GM23338 (cell line): ENCODE measurements around the gene OIP5. TPM values are rescaled to one million over a fixed set of nuclear protein-coding genes. Genes with fewer than 3 reads are reported as not detected.

Source experiments
- ATAC-seq: fragments of 200-7000 bp; cut with Tn5 transposase; 3 replicates; pipeline ENCODE4 v1.9.1; 2020
- DNase-seq: peaks from one replicate; pipeline ENCODE4 v3.0.0-alpha.2; 2015; ENCODE audit warnings: low spot score
- H2AFZ ChIP-seq: fragments of 200-600 bp; sonication (generic); 2 replicates; pipeline ENCODE4 v1.8.0; 2016; ENCODE audit warnings: antibody characterized with exemption, mild to moderate bottlenecking, moderate library complexity
- H3F3A ChIP-seq: fragments of 200-600 bp; sonication (generic); replicated peaks from 2 replicates; pipeline ENCODE4 v1.8.0; 2017; ENCODE audit warnings: antibody characterized with exemption, mixed run types, low read depth
- H3K27ac ChIP-seq: fragments of 200-600 bp; sonication (generic); 2 replicates; pipeline ENCODE4 v1.6.1; 2016; ENCODE audit warnings: low read depth
- H3K27me3 ChIP-seq: fragments of 200-600 bp; sonication (generic); 2 replicates; pipeline ENCODE4 v1.8.0; 2016; ENCODE audit warnings: mild to moderate bottlenecking, mixed run types, moderate library complexity; ENCODE audit not compliant: insufficient read depth
- H3K36me3 ChIP-seq: fragments of 200-600 bp; sonication (generic); 2 replicates; pipeline ENCODE4 v1.8.0; 2016; ENCODE audit warnings: mild to moderate bottlenecking; ENCODE audit not compliant: insufficient read depth
- H3K4me1 ChIP-seq: fragments of 200-600 bp; sonication (generic); 2 replicates; pipeline ENCODE4 v1.8.0; 2016; ENCODE audit warnings: mild to moderate bottlenecking, moderate library complexity; ENCODE audit not compliant: insufficient read depth
- H3K4me2 ChIP-seq: fragments of 200-600 bp; sonication (generic); 2 replicates; pipeline ENCODE4 v1.7.1; 2017; ENCODE audit warnings: mixed run types
- H3K4me3 ChIP-seq: fragments of 200-600 bp; sonication (generic); 2 replicates; pipeline ENCODE4 v1.6.1; 2016; ENCODE audit warnings: mixed run types
- H3K79me2 ChIP-seq: fragments of 200-600 bp; sonication (generic); replicated peaks from 2 replicates; pipeline ENCODE4 v1.8.0; 2017; ENCODE audit warnings: mild to moderate bottlenecking; ENCODE audit not compliant: insufficient read depth
- H3K9me2 ChIP-seq: fragments of 200-600 bp; sonication (generic); 2 replicates; pipeline ENCODE4 v1.8.0; 2017; ENCODE audit not compliant: insufficient read depth
- H4K20me1 ChIP-seq: fragments of 200-600 bp; sonication (generic); replicated peaks from 2 replicates; pipeline ENCODE4 v1.8.0; 2017; ENCODE audit warnings: mild to moderate bottlenecking; ENCODE audit not compliant: insufficient read depth
- H3K27ac Mint-ChIP-seq: 2 replicates; pipeline ENCODE4 v1.8.0; 2020; ENCODE audit warnings: inconsistent platforms, mild to moderate bottlenecking, moderate library complexity, mixed read lengths
- H3K27me3 Mint-ChIP-seq: 3 replicates; pipeline ENCODE4 v1.8.0; 2022; ENCODE audit warnings: low read depth, mild to moderate bottlenecking, moderate library complexity, mixed read lengths, inconsistent platforms; ENCODE audit not compliant: insufficient read depth, poor library complexity
- H3K36me3 Mint-ChIP-seq: 3 replicates; pipeline ENCODE4 v1.8.0; 2021; ENCODE audit warnings: low read depth, mild to moderate bottlenecking, inconsistent platforms, moderate library complexity, mixed read lengths
- H3K4me1 Mint-ChIP-seq: 3 replicates; pipeline ENCODE4 v1.8.0; 2020; ENCODE audit warnings: mild to moderate bottlenecking, inconsistent platforms, mixed read lengths
- H3K4me3 Mint-ChIP-seq: 3 replicates; pipeline ENCODE4 v1.8.0; 2021; ENCODE audit warnings: moderate library complexity, mild to moderate bottlenecking, inconsistent platforms, mixed read lengths
- H3K9me3 Mint-ChIP-seq: 3 replicates; pipeline ENCODE4 v1.8.0; 2020; ENCODE audit warnings: moderate library complexity, mild to moderate bottlenecking, inconsistent platforms, mixed read lengths
- CREB1 ChIP-seq: fragments of 250-450 bp; sonication (Bioruptor Pico); IDR thresholded peaks from 2 replicates; pipeline ENCODE4 v1.5.0; 2020; ENCODE audit warnings: low read depth, mild to moderate bottlenecking, moderate library complexity
- EZH2 ChIP-seq: fragments of 200-600 bp; sonication (generic); IDR thresholded peaks from one replicate; pipeline ENCODE4 v1.8.0; 2017; ENCODE audit warnings: antibody characterized with exemption, mild to moderate bottlenecking, low read depth; ENCODE audit not compliant: unreplicated experiment
- EZH2phosphoT487 ChIP-seq: fragments of 200-600 bp; sonication (generic); IDR thresholded peaks from one replicate; pipeline ENCODE4 v1.8.1; 2018; ENCODE audit warnings: antibody characterized with exemption; ENCODE audit not compliant: unreplicated experiment
- JUNB ChIP-seq: IDR thresholded peaks from one replicate; pipeline ENCODE4 v1.6.1; 2016; ENCODE audit warnings: antibody characterized with exemption; ENCODE audit not compliant: unreplicated experiment
- NANOG ChIP-seq: IDR thresholded peaks from 2 replicates; pipeline ENCODE4 v1.6.1; 2016; ENCODE audit warnings: antibody characterized with exemption, borderline replicate concordance
- POLR2AphosphoS5 ChIP-seq: IDR thresholded peaks from 2 replicates; pipeline ENCODE4 v1.6.1; 2016; ENCODE audit warnings: antibody characterized with exemption, low read depth
- REST ChIP-seq: IDR thresholded peaks from one replicate; pipeline ENCODE4 v1.6.1; 2018; ENCODE audit warnings: antibody characterized with exemption; ENCODE audit not compliant: unreplicated experiment
- STAT1 ChIP-seq: IDR thresholded peaks from one replicate; pipeline ENCODE4 v1.6.1; 2016; ENCODE audit warnings: antibody characterized with exemption; ENCODE audit not compliant: unreplicated experiment
- ZNF114 ChIP-seq: fragments of 250-450 bp; sonication (Bioruptor Pico); IDR thresholded peaks from 2 replicates; pipeline ENCODE4 v1.5.0; 2020; ENCODE audit warnings: mild to moderate bottlenecking, moderate library complexity
- ZNF331 ChIP-seq: fragments of 250-450 bp; sonication (Bioruptor Pico); IDR thresholded peaks from 2 replicates; pipeline ENCODE4 v1.5.0; 2020; ENCODE audit warnings: low read depth, mild to moderate bottlenecking, moderate library complexity
- polyA plus RNA-seq: library from polyadenylated mRNA; unstranded; fragments of >200 nt; fragmentation: Nextera tagmentation; extraction: Ambion mirVana; gene quantifications from 2 replicates; pipeline ENCODE4 v1.2.1, GENCODE V29; 2016
- total RNA-seq: library from RNA; depleted of rRNA; stranded (reverse); fragments of >200 nt; shearing (Covaris generic); gene quantifications from 2 replicates; pipeline ENCODE4 v1.2.3, GENCODE V29; 2014
- TF ChIP-seq, protein P1 (sequence below), 2 experiments: fragments of 200-600 bp in 1 of 2; sonication (generic) in 1 of 2; conservative IDR thresholded peaks; 2 replicates each; pipeline versions ENCODE4 v1.5.1 to v1.6.1; 2016 to 2017; ENCODE audit warnings: antibody characterized with exemption in 2 of 2, low read depth in 2 of 2, mild to moderate bottlenecking in 2 of 2, moderate library complexity in 1 of 2
- TF ChIP-seq, protein P2 (sequence below): fragments of 250-450 bp; sonication (Bioruptor Pico); IDR thresholded peaks from 2 replicates; pipeline ENCODE4 v1.5.0; 2020; ENCODE audit warnings: mild to moderate bottlenecking, moderate library complexity
- TF ChIP-seq, protein P3 (sequence below): IDR thresholded peaks from 2 replicates; pipeline ENCODE4 v1.6.1; 2016; ENCODE audit warnings: antibody characterized with exemption

The OIP5 gene
- total and polyA plus RNA-seq, 2 experiments from 2014 or later, result 61.1 to 71.7 TPM

DNA sequence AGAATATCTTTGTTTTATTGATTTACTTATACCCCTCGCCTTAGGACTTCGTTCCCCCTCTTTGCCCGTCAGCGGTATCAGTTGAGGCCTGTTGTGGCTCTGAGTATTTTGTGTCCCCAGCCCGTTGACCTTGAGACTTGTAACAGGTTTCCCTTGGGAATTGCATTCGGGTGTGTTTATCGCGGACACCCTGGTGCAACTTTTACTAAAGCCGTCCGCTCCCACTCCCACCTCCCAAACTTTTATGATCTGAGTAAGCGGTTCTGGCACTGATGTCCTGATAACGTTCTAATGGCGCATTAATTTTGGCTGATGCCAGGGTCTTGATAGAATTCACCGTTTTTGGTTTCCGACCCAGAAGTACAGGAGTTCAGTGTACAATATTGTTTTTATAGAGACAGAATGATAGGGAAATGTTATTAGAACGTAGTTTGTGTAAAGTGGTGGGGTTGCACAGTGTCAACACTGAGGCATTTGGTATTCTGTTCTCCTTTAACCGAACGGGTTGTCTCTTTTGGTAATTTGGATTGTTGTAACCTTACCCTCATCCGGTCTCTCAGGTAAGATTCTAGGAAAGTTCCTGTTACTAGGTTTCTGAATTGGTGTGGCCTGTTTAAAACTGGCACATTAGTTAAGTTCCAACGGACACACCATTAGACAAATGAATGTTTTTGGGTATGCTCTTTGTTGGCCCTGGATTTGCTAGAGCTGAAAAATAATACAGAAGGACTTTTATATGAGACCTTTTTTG lies 47.8 kb downstream of the OIP5 start:
- H3K36me3 Mint-ChIP-seq, result peaks cover 52% of the 10 kb centered on the region
- Histone ChIP-seq H3K36me3 (peaks cover 42% of the 10 kb centered on the region), H3F3A (peaks cover 3% of the 10 kb centered on the region; the same call in 1 of the 2 replicates), H3K79me2 (peaks cover 47% of the 10 kb centered on the region), H3K27ac (peak overlapping the region; percentile 73), H3K27me3 (no peaks in the 10 kb centered on the region), H3K4me1 (peaks cover 9% of the 10 kb centered on the region; the same call in 1 of the 2 replicates), H3K9me2 (no peaks in the 10 kb centered on the region), H2AFZ (no peak overlapping the region), H4K20me1 (peaks cover 26% of the 10 kb centered on the region), H3K4me2 (peak overlapping the region; percentile 91), H3K4me3 (peak overlapping the region; percentile 80)
- DNase-seq (peak; percentile 18), ATAC-seq (no peak; the same call in 2 of the 3 replicates)
- peaks cover 29% of the 10 kb centered on the region for H3K4me1 Mint-ChIP-seq
- no peaks in the 10 kb centered on the region; the same call in 2 of the 3 replicates for H3K9me3 Mint-ChIP-seq
- peak overlapping the region; percentile 95 for H3K27ac Mint-ChIP-seq
- H3K27me3 Mint-ChIP-seq, result peaks cover 14% of the 10 kb centered on the region
- no peak for TF ChIP-seq JUNB
- TF ChIP-seq, protein P1, sequence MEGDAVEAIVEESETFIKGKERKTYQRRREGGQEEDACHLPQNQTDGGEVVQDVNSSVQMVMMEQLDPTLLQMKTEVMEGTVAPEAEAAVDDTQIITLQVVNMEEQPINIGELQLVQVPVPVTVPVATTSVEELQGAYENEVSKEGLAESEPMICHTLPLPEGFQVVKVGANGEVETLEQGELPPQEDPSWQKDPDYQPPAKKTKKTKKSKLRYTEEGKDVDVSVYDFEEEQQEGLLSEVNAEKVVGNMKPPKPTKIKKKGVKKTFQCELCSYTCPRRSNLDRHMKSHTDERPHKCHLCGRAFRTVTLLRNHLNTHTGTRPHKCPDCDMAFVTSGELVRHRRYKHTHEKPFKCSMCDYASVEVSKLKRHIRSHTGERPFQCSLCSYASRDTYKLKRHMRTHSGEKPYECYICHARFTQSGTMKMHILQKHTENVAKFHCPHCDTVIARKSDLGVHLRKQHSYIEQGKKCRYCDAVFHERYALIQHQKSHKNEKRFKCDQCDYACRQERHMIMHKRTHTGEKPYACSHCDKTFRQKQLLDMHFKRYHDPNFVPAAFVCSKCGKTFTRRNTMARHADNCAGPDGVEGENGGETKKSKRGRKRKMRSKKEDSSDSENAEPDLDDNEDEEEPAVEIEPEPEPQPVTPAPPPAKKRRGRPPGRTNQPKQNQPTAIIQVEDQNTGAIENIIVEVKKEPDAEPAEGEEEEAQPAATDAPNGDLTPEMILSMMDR (conservative IDR thresholded peaks at IDR 0.05; ENCODE audit: low read depth in 2 of 2), result no peak
- no peak for TF ChIP-seq NANOG
- TF ChIP-seq ZNF114 (CRISPR knock-in tag), result no peak
- no peak for TF ChIP-seq POLR2AphosphoS5
- TF ChIP-seq EZH2, result no peak
- TF ChIP-seq ZNF331, result no peak
- no peak for TF ChIP-seq EZH2phosphoT487
- TF ChIP-seq STAT1, result no peak
- TF ChIP-seq, protein P2, sequence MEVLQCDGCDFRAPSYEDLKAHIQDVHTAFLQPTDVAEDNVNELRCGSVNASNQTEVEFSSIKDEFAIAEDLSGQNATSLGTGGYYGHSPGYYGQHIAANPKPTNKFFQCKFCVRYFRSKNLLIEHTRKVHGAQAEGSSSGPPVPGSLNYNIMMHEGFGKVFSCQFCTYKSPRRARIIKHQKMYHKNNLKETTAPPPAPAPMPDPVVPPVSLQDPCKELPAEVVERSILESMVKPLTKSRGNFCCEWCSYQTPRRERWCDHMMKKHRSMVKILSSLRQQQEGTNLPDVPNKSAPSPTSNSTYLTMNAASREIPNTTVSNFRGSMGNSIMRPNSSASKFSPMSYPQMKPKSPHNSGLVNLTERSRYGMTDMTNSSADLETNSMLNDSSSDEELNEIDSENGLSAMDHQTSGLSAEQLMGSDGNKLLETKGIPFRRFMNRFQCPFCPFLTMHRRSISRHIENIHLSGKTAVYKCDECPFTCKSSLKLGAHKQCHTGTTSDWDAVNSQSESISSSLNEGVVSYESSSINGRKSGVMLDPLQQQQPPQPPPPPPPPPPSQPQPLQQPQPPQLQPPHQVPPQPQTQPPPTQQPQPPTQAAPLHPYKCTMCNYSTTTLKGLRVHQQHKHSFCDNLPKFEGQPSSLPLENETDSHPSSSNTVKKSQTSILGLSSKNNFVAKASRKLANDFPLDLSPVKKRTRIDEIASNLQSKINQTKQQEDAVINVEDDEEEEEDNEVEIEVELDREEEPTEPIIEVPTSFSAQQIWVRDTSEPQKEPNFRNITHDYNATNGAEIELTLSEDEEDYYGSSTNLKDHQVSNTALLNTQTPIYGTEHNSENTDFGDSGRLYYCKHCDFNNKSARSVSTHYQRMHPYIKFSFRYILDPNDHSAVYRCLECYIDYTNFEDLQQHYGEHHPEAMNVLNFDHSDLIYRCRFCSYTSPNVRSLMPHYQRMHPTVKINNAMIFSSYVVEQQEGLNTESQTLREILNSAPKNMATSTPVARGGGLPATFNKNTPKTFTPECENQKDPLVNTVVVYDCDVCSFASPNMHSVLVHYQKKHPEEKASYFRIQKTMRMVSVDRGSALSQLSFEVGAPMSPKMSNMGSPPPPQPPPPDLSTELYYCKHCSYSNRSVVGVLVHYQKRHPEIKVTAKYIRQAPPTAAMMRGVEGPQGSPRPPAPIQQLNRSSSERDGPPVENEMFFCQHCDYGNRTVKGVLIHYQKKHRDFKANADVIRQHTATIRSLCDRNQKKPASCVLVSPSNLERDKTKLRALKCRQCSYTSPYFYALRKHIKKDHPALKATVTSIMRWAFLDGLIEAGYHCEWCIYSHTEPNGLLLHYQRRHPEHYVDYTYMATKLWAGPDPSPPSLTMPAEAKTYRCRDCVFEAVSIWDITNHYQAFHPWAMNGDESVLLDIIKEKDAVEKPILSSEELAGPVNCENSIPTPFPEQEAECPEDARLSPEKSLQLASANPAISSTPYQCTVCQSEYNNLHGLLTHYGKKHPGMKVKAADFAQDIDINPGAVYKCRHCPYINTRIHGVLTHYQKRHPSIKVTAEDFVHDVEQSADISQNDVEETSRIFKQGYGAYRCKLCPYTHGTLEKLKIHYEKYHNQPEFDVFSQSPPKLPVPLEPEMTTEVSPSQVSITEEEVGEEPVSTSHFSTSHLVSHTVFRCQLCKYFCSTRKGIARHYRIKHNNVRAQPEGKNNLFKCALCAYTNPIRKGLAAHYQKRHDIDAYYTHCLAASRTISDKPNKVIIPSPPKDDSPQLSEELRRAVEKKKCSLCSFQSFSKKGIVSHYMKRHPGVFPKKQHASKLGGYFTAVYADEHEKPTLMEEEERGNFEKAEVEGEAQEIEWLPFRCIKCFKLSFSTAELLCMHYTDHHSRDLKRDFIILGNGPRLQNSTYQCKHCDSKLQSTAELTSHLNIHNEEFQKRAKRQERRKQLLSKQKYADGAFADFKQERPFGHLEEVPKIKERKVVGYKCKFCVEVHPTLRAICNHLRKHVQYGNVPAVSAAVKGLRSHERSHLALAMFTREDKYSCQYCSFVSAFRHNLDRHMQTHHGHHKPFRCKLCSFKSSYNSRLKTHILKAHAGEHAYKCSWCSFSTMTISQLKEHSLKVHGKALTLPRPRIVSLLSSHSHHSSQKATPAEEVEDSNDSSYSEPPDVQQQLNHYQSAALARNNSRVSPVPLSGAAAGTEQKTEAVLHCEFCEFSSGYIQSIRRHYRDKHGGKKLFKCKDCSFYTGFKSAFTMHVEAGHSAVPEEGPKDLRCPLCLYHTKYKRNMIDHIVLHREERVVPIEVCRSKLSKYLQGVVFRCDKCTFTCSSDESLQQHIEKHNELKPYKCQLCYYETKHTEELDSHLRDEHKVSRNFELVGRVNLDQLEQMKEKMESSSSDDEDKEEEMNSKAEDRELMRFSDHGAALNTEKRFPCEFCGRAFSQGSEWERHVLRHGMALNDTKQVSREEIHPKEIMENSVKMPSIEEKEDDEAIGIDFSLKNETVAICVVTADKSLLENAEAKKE (CRISPR knock-in tag), result no peak
- TF ChIP-seq, protein P3, sequence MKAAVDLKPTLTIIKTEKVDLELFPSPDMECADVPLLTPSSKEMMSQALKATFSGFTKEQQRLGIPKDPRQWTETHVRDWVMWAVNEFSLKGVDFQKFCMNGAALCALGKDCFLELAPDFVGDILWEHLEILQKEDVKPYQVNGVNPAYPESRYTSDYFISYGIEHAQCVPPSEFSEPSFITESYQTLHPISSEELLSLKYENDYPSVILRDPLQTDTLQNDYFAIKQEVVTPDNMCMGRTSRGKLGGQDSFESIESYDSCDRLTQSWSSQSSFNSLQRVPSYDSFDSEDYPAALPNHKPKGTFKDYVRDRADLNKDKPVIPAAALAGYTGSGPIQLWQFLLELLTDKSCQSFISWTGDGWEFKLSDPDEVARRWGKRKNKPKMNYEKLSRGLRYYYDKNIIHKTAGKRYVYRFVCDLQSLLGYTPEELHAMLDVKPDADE, result no peak
- TF ChIP-seq REST, result no peak
- no peak for TF ChIP-seq CREB1
- H3K4me3 Mint-ChIP-seq, result peak overlapping the region; percentile 98
